22Rv1 (cell line): ENCODE results near the gene PRKCE.

ENCODE experiments used
- ZFX ChIP-seq: fragments of 450-650 bp; IDR thresholded peaks from 2 replicates; pipeline ENCODE4 v1.6.1; 2017; ENCODE audit warnings: antibody characterized with exemption, borderline replicate concordance
- TF ChIP-seq, protein P1 (sequence below): fragments of 450-650 bp; IDR thresholded peaks from 2 replicates; pipeline ENCODE4 v1.5.1; 2017; ENCODE audit warnings: mild to moderate bottlenecking

DNA sequence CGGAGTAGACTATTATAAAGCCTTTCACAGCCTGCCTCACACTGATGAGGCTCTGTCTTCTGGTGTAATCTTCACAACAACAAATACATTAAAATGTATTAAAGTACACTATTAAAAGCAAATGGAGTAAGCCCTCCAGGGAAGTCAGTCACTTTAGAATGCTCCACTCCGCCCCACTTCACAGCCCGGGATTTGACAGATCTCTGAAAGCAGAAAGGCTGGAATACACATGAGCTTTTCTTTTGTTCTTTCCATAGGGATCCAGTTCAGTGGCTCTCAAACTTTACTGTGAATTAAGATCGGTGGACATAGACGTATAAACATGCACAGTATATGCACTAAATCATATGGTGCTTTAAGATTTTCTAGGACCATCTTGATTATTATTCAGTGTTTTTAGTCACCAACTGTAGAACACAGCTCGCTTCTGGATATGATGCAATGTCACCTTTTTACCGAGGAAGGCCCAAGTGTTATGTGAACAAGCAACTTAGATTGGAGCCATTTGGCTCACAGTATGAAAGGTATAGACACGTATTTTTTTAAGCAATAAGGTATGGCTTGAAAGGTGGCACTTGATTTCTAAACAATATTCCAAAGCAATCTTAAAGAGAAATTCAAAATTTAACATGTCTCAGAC is 151.1 kb downstream of the PRKCE start:
- TF ChIP-seq, protein P1, sequence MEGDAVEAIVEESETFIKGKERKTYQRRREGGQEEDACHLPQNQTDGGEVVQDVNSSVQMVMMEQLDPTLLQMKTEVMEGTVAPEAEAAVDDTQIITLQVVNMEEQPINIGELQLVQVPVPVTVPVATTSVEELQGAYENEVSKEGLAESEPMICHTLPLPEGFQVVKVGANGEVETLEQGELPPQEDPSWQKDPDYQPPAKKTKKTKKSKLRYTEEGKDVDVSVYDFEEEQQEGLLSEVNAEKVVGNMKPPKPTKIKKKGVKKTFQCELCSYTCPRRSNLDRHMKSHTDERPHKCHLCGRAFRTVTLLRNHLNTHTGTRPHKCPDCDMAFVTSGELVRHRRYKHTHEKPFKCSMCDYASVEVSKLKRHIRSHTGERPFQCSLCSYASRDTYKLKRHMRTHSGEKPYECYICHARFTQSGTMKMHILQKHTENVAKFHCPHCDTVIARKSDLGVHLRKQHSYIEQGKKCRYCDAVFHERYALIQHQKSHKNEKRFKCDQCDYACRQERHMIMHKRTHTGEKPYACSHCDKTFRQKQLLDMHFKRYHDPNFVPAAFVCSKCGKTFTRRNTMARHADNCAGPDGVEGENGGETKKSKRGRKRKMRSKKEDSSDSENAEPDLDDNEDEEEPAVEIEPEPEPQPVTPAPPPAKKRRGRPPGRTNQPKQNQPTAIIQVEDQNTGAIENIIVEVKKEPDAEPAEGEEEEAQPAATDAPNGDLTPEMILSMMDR, result no peak
- no peak for TF ChIP-seq ZFX
